ENCODE results near the gene TEC.

- TF ChIP-seq CTCF (IDR thresholded peaks at IDR 0.05) (no peak), POLR2A (IDR thresholded peaks at IDR 0.05) (no peak)
Observed at GRCh38 chr4:48090621-48091020, 179.0 kb downstream of the TEC start.
